ENCODE data around the gene OBP2A.
"Not testable (repeated sequence)": the region's sequence is repeated elsewhere in the genome, so short reads cannot be mapped to it uniquely, and the experiment has no call there.

OBP2A gene

GRCh38 chr9:135545646-135546176 lies at the start of gene OBP2A:
Gene OBP2A (plus strand): TSS chr9:135546126. CDS start chr9:135546181, 55 bp downstream.
- not testable (repeated sequence) for DNase-seq

GRCh38 chr9:135498381-135499126 lies 47.4 kb upstream of the OBP2A start:
- DNase-seq = no peak

- peak; percentile 78 for DNase-seq
These were observed 46.4 kb upstream of the OBP2A start for GRCh38 chr9:135499326-135500070.

- no peak for DNase-seq
These were observed 45.8 kb upstream of the OBP2A start for GRCh38 chr9:135500071-135500524.

- DNase-seq = peak; percentile 38
These were observed 45.2 kb upstream of the OBP2A start, which contains the start of gene MRPS2 for GRCh38 chr9:135500525-135501260. Gene MRPS2 (plus strand): TSS chr9:135500682. CDS start chr9:135500711, 29 bp downstream.

- no peak for DNase-seq
These were observed 44.4 kb upstream of the OBP2A start for GRCh38 chr9:135501261-135502167.

GRCh38 chr9:135502168-135502872 lies 43.6 kb upstream of the OBP2A start:
- no peak for DNase-seq

GRCh38 chr9:135502873-135503321 lies 43.0 kb upstream of the OBP2A start:
- no peak for DNase-seq

GRCh38 chr9:135503371-135504261 lies 42.3 kb upstream of the OBP2A start:
- no peak for DNase-seq

- peak; percentile 6 for DNase-seq
These were observed 41.4 kb upstream of the OBP2A start for GRCh38 chr9:135504262-135505243.

- no peak for DNase-seq
These were observed 40.3 kb upstream of the OBP2A start for GRCh38 chr9:135505406-135506187.

- no peak for DNase-seq
These were observed 39.4 kb upstream of the OBP2A start for GRCh38 chr9:135506327-135507103.

- DNase-seq = no peak
These were observed 38.6 kb upstream of the OBP2A start for GRCh38 chr9:135507104-135508035.

- DNase-seq = no peak
These were observed 37.6 kb upstream of the OBP2A start for GRCh38 chr9:135508211-135508820.

- DNase-seq = no peak
These were observed 36.5 kb upstream of the OBP2A start for GRCh38 chr9:135509458-135509857.

GRCh38 chr9:135512241-135512603 lies 33.7 kb upstream of the OBP2A start:
- DNase-seq = no peak

Measured in NCI-H748 treated with DMSO at 0.1 percent for 48 hours (cell line).